ENCODE measurements around the gene ABCD1. TPM values are rescaled to one million over a fixed set of nuclear protein-coding genes. Genes with fewer than 3 reads are reported as not detected.
A peak's percentile ranks its signal among the peaks of the same experiment; 100 is the strongest.

Gene ABCD1
- total and polyA plus RNA-seq, 4 donors = 5.7 to 19.7 (median 10.3) TPM

GRCh38 chrX:153706799-153707198 is 17.9 kb upstream of the ABCD1 start:
- ATAC-seq (ENCODE audit: insufficient read depth, low FRiP score) (no peak), DNase-seq (no peak)
- no peak overlapping the region for H3K9ac ChIP-seq (ENCODE audit: insufficient read depth in 1 of 2, low read length in 2 of 2)
- no peaks in the 10 kb centered on the region for H3K27me3 ChIP-seq (ENCODE audit: control insufficient read depth in 3 of 3, insufficient read depth in 3 of 3, low read length in 2 of 3)
- peaks cover 0 to 19% (median 1%) of the 10 kb centered on the region in 4 donors for H3K36me3 ChIP-seq (ENCODE audit: control insufficient read depth in 4 of 4, insufficient read depth in 4 of 4, low read length in 4 of 4)
- 82 to 98% methylated on average over 6 to 9 of the region's 9 CpGs for WGBS, 2 donors
- TF ChIP-seq CTCF (IDR thresholded peaks at IDR 0.05; ENCODE audit: control extremely low read depth, extremely low read depth) = no peak
- H3K27ac ChIP-seq (ENCODE audit: low read depth in 1 of 2, low read length in 1 of 2) = peak overlapping the region in 1 of 2 donors; percentile 93
- no peaks in the 10 kb centered on the region for H3K9me3 ChIP-seq (ENCODE audit: control insufficient read depth in 4 of 4, insufficient read depth in 3 of 4, low read length in 3 of 4)
- H3K4me3 ChIP-seq = no peak overlapping the region
- H3K4me1 ChIP-seq (ENCODE audit: control insufficient read depth in 5 of 5, insufficient read depth in 5 of 5, low read length in 5 of 5) = no peaks in the 10 kb centered on the region

GRCh38 chrX:153707406-153707805 is 17.2 kb upstream of the ABCD1 start:
- TF ChIP-seq CTCF (IDR thresholded peaks at IDR 0.05; ENCODE audit: control extremely low read depth, extremely low read depth) = no peak
- DNase-seq = no peak
- H3K36me3 ChIP-seq (ENCODE audit: control insufficient read depth in 4 of 4, insufficient read depth in 4 of 4, low read length in 4 of 4) = peaks cover 0 to 16% (median 1%) of the 10 kb centered on the region in 4 donors
- no peaks in the 10 kb centered on the region for H3K9me3 ChIP-seq (ENCODE audit: control insufficient read depth in 4 of 4, insufficient read depth in 3 of 4, low read length in 3 of 4)
- 89 to 93% methylated on average over 5 to 6 of the region's 6 CpGs for WGBS, 2 donors
- no peak overlapping the region for H3K9ac ChIP-seq (ENCODE audit: insufficient read depth in 1 of 2, low read length in 2 of 2)
- no peak overlapping the region for H3K4me3 ChIP-seq
- no peaks in the 10 kb centered on the region for H3K4me1 ChIP-seq (ENCODE audit: control insufficient read depth in 5 of 5, insufficient read depth in 5 of 5, low read length in 5 of 5)
- ATAC-seq (ENCODE audit: insufficient read depth, low FRiP score) = no peak
- H3K27ac ChIP-seq (ENCODE audit: low read depth in 1 of 2, low read length in 1 of 2) = peak overlapping the region in 1 of 2 donors; percentile 93
- H3K27me3 ChIP-seq (ENCODE audit: control insufficient read depth in 3 of 3, insufficient read depth in 3 of 3, low read length in 2 of 3) = no peaks in the 10 kb centered on the region

GRCh38 chrX:153708415-153708814 is 16.2 kb upstream of the ABCD1 start:
- Histone ChIP-seq H3K27me3 (ENCODE audit: control insufficient read depth in 3 of 3, insufficient read depth in 3 of 3, low read length in 2 of 3) (no peaks in the 10 kb centered on the region), H3K4me3 (no peak overlapping the region), H3K9ac (ENCODE audit: insufficient read depth in 1 of 2, low read length in 2 of 2) (no peak overlapping the region), H3K36me3 (ENCODE audit: control insufficient read depth in 4 of 4, insufficient read depth in 4 of 4, low read length in 4 of 4) (peaks cover 0 to 14% (median 1%) of the 10 kb centered on the region in 4 donors), H3K27ac (ENCODE audit: low read depth in 1 of 2, low read length in 1 of 2) (peak overlapping the region in 1 of 2 donors; percentile 22), H3K4me1 (ENCODE audit: control insufficient read depth in 5 of 5, insufficient read depth in 5 of 5, low read length in 5 of 5) (no peaks in the 10 kb centered on the region), H3K9me3 (ENCODE audit: control insufficient read depth in 4 of 4, insufficient read depth in 3 of 4, low read length in 3 of 4) (no peaks in the 10 kb centered on the region)
- ATAC-seq (ENCODE audit: insufficient read depth, low FRiP score) = peak; percentile 71
- WGBS, 2 donors = 31 to 40% methylated on average over 11 to 13 of the region's 13 CpGs
- TF ChIP-seq CTCF (IDR thresholded peaks at IDR 0.05; ENCODE audit: control extremely low read depth, extremely low read depth) = no peak
- DNase-seq = peak; percentile 57 to 71 (median 61)

Measured in lung (tissue), 12 donors.